HCT116 (cell line): ENCODE results near the gene POU2F3. TPM values are rescaled to one million over a fixed set of nuclear protein-coding genes. Genes with fewer than 3 reads are reported as not detected.

ENCODE experiments used
- ATAC-seq: fragments of 200-7000 bp; cut with Tn5 transposase; 2 replicates; pipeline ENCODE4 v1.9.1; 2020; ENCODE audit warnings: mild to moderate bottlenecking, moderate library complexity
- BruUV-seq: library from RNA; stranded (reverse); fragments of 400-500 nt; replicated peaks from 2 replicates; lab custom pipeline; 2021; lab: Mats Ljungman, UMichigan
- CTCF ChIA-PET: fragments of 300-600 bp; sonication (Branson Sonifier 250); formaldehyde crosslinking; loops from one replicate; lab custom pipeline; 2021; ENCODE audit warnings: antibody characterized with exemption; lab: Charles Lee
- POLR2A ChIA-PET: fragments of 300-600, 350-600 bp; sonication (Branson Sonifier 250); formaldehyde crosslinking; loops from one replicate; lab custom pipeline; 2021; ENCODE audit warnings: antibody characterized with exemption; lab: Charles Lee
- RAD21 ChIA-PET, 2 experiments: fragments of 300-600 bp; sonication (Branson Sonifier 250); formaldehyde crosslinking; loops; one replicate each; lab custom pipeline; 2023; ENCODE audit warnings: low total read pairs in 2 of 2; ENCODE audit not compliant: uncharacterized antibody in 2 of 2, unreplicated experiment in 2 of 2, low non-redundant PET in 1 of 2; lab: Charles Lee
- DNase-seq: peaks from one replicate; pipeline ENCODE4 v3.0.0-alpha.2; 2010; ENCODE audit warnings: low read depth, low spot score
- H2AFZ ChIP-seq: fragments of 200-600 bp; shearing (Covaris generic), sonication (generic); 2 replicates; pipeline ENCODE4 v1.6.1; 2017; ENCODE audit warnings: low read depth, mixed run types, mixed read lengths, antibody characterized with exemption, low read length; ENCODE audit not compliant: poor library complexity, severe bottlenecking
- H3K27ac ChIP-seq: 2 replicates; pipeline ENCODE4 v1.5.1; 2012; ENCODE audit warnings: low read depth, low read length
- H3K27me3 ChIP-seq: fragments of 200-600 bp; sonication (generic); 2 replicates; pipeline ENCODE4 v1.6.1; 2016; ENCODE audit warnings: mixed run types, low read length, mixed read lengths; ENCODE audit not compliant: insufficient read depth
- H3K36me3 ChIP-seq, 2 experiments: fragments of 200-500 bp in 1 of 2; fragments of 200-600 bp in 1 of 2; sonication (Bioruptor generic) in 1 of 2; sonication (generic) in 1 of 2; 2 replicates each; pipeline versions ENCODE4 v1.5.1 to v1.6.1; 2014 to 2016; ENCODE audit warnings: low read length in 2 of 2, inconsistent platforms in 1 of 2, mixed read lengths in 1 of 2, mixed run types in 1 of 2; ENCODE audit not compliant: insufficient read depth in 2 of 2, control insufficient read depth in 1 of 2
- H3K4me1 ChIP-seq, 2 experiments: fragments of 200-600 bp in 1 of 2; sonication (generic) in 1 of 2; 2 replicates each; pipeline versions ENCODE4 v1.5.1 to v1.6.1; 2012 to 2017; ENCODE audit warnings: low read length in 2 of 2, inconsistent platforms in 1 of 2, mild to moderate bottlenecking in 1 of 2, mixed read lengths in 1 of 2, mixed run types in 1 of 2, moderate library complexity in 1 of 2; ENCODE audit not compliant: insufficient read depth in 2 of 2, control insufficient read depth in 1 of 2
- H3K4me2 ChIP-seq: fragments of 200-600 bp; sonication (generic); 2 replicates; pipeline ENCODE4 v1.6.1; 2017; ENCODE audit warnings: mixed run types, low read length, mixed read lengths
- H3K4me3 ChIP-seq, 2 experiments: fragments of 200-600 bp in 1 of 2; sonication (generic) in 1 of 2; replicated peaks in 1 of 2; 2 replicates each; pipeline ENCODE4 v1.5.1; 2011 to 2016; ENCODE audit warnings: low read length in 2 of 2, control low read depth in 1 of 2, low read depth in 1 of 2, mild to moderate bottlenecking in 1 of 2, mixed read lengths in 1 of 2, mixed run types in 1 of 2
- H3K79me2 ChIP-seq: fragments of 200-600 bp; sonication (generic); 2 replicates; pipeline ENCODE4 v1.6.1; 2017; ENCODE audit warnings: mild to moderate bottlenecking, mixed run types, low read length, moderate library complexity, mixed read lengths; ENCODE audit not compliant: insufficient read depth
- H3K9ac ChIP-seq: fragments of 200-600 bp; sonication (generic); 2 replicates; pipeline ENCODE4 v1.6.1; 2016; ENCODE audit warnings: low read length, mixed read lengths
- H3K9me2 ChIP-seq: fragments of 200-600 bp; sonication (generic), shearing (Covaris generic); 2 replicates; pipeline ENCODE4 v1.6.1; 2017; ENCODE audit warnings: mixed run types, mild to moderate bottlenecking, moderate library complexity; ENCODE audit not compliant: insufficient read depth
- H3K9me3 ChIP-seq, 2 experiments: fragments of 200-500 bp in 1 of 2; fragments of 200-600 bp in 1 of 2; sonication (Bioruptor generic) in 1 of 2; sonication (generic) in 1 of 2; 2 replicates each; pipeline ENCODE4 v1.6.1; 2014 to 2017; ENCODE audit warnings: low read length in 2 of 2, mixed read lengths in 2 of 2, inconsistent platforms in 1 of 2, low read depth in 1 of 2, mild to moderate bottlenecking in 1 of 2, mixed run types in 1 of 2, moderate library complexity in 1 of 2; ENCODE audit not compliant: control insufficient read depth in 1 of 2, insufficient read depth in 1 of 2
- H4K20me1 ChIP-seq: fragments of 200-600 bp; sonication (generic), shearing (Covaris generic); 2 replicates; pipeline ENCODE4 v1.6.1; 2017; ENCODE audit warnings: mixed run types, mild to moderate bottlenecking, moderate library complexity; ENCODE audit not compliant: insufficient read depth
- ATF3 ChIP-seq: IDR thresholded peaks from 2 replicates; pipeline ENCODE4 v1.6.1; 2012
- CBX3 ChIP-seq: IDR thresholded peaks from 2 replicates; pipeline ENCODE4 v1.6.1; 2012; ENCODE audit warnings: low read depth
- CEBPB ChIP-seq: IDR thresholded peaks from 2 replicates; pipeline ENCODE4 v1.6.1; 2012; ENCODE audit warnings: low read depth
- ELF1 ChIP-seq: IDR thresholded peaks from 2 replicates; pipeline ENCODE4 v1.6.1; 2012; ENCODE audit warnings: low read depth, borderline replicate concordance
- EZH2 ChIP-seq: fragments of 200-600 bp; sonication (generic); IDR thresholded peaks from 2 replicates; pipeline ENCODE4 v1.6.1; 2017; ENCODE audit warnings: antibody characterized with exemption, mixed run types
- EZH2phosphoT487 ChIP-seq: fragments of 200-600 bp; IDR thresholded peaks from 2 replicates; pipeline ENCODE4 v1.6.1; 2018; ENCODE audit warnings: antibody characterized with exemption, borderline replicate concordance
- FOSL1 ChIP-seq: IDR thresholded peaks from 2 replicates; pipeline ENCODE4 v1.6.1; 2012; ENCODE audit warnings: low read depth
- JUND ChIP-seq: IDR thresholded peaks from 2 replicates; pipeline ENCODE4 v1.6.1; 2012
- POLR2A ChIP-seq: IDR thresholded peaks from 2 replicates; pipeline ENCODE4 v1.7.0; 2011; ENCODE audit warnings: borderline replicate concordance; ENCODE audit not compliant: insufficient read depth, insufficient read length; ENCODE audit errors: extremely low read depth
- POLR2AphosphoS5 ChIP-seq: IDR thresholded peaks from 2 replicates; pipeline ENCODE4 v1.6.1; 2011; ENCODE audit warnings: mild to moderate bottlenecking, low read depth, low read length, moderate library complexity
- RAD21 ChIP-seq: IDR thresholded peaks from 2 replicates; pipeline ENCODE4 v1.6.1; 2012; ENCODE audit warnings: low read depth, mild to moderate bottlenecking
- REST ChIP-seq: IDR thresholded peaks from 2 replicates; pipeline ENCODE4 v1.6.1; 2012; ENCODE audit warnings: low read depth
- SIN3A ChIP-seq: IDR thresholded peaks from 2 replicates; pipeline ENCODE4 v1.6.1; 2012; ENCODE audit warnings: low read depth
- TCF7L2 ChIP-seq: IDR thresholded peaks from 2 replicates; pipeline ENCODE4 v1.7.0; 2011; ENCODE audit warnings: borderline replicate concordance, inconsistent platforms; ENCODE audit not compliant: insufficient read depth, insufficient read length; ENCODE audit errors: extremely low read depth
- YY1 ChIP-seq: IDR thresholded peaks from 2 replicates; pipeline ENCODE4 v1.6.1; 2011; ENCODE audit warnings: low read length, low read depth, moderate library complexity, mild to moderate bottlenecking; ENCODE audit not compliant: insufficient replicate concordance; ENCODE audit errors: extremely low read depth
- ZBTB33 ChIP-seq: IDR thresholded peaks from 2 replicates; pipeline ENCODE4 v1.6.1; 2011; ENCODE audit warnings: mild to moderate bottlenecking, low read length, moderate library complexity; ENCODE audit not compliant: insufficient replicate concordance; ENCODE audit errors: extremely low read depth
- ZFX ChIP-seq: fragments of 450-650 bp; IDR thresholded peaks from 2 replicates; pipeline ENCODE4 v1.6.1; 2017
- ZNF274 ChIP-seq: fragments of 200-500 bp; sonication (Bioruptor generic); IDR thresholded peaks from 2 replicates; pipeline ENCODE4 v1.6.1; 2014; ENCODE audit warnings: mild to moderate bottlenecking, low read depth, low read length, inconsistent platforms
- intact Hi-C: fragments of 100-400 bp; cut with micrococcal nuclease; formaldehyde crosslinking; loops from 2 replicates; pipeline ENCODE4 v1.10.0; 2022
- total RNA-seq: library from RNA; stranded (reverse); gene quantifications from one replicate; pipeline ENCODE4 v1.2.1, GENCODE V29; 2021; ENCODE audit not compliant: unreplicated experiment

POU2F3 gene
- total RNA-seq, 1 experiment from 2014 or later = 0.15 TPM

GRCh38 chr11:120191058-120191457 is 48.9 kb upstream of the POU2F3 start:
- Histone ChIP-seq H3K27me3 (peaks cover 10% of the 10 kb centered on the region; the same call in 1 of the 2 replicates), H4K20me1 (no peaks in the 10 kb centered on the region), H2AFZ (no peak overlapping the region), H3K4me3 (no peak overlapping the region), H3K27ac (no peak overlapping the region), H3K9me3 (no peaks in the 10 kb centered on the region), H3K4me1 (no peaks in the 10 kb centered on the region; a peak in 1 of 4 replicates), H3K79me2 (no peaks in the 10 kb centered on the region), H3K4me2 (no peak overlapping the region), H3K9ac (no peak overlapping the region), H3K9me2 (no peaks in the 10 kb centered on the region), H3K36me3 (no peaks in the 10 kb centered on the region)
- no TSS peak for BruUV-seq
- POLR2A ChIA-PET = no interaction called here
- DNase-seq (no peak), ATAC-seq (no peak)
- intact Hi-C loops = no loop called here
- CTCF ChIA-PET = interaction anchor here (0.9 kb wide), 1 partner anchor 112 kb away, joined by 3 read pairs; no protein-coding TSS in a partner anchor
- no peak for TF ChIP-seq TCF7L2
- no peak for TF ChIP-seq REST
- no peak for TF ChIP-seq POLR2A
- TF ChIP-seq JUND = no peak
- TF ChIP-seq ELF1 = no peak
- no peak for TF ChIP-seq ATF3
- TF ChIP-seq YY1 = no peak
- TF ChIP-seq FOSL1 = no peak
- TF ChIP-seq EZH2 = no peak
- TF ChIP-seq ZNF274 = no peak
- no peak for TF ChIP-seq ZBTB33
- no peak for TF ChIP-seq ZFX
- TF ChIP-seq POLR2AphosphoS5 = no peak
- TF ChIP-seq RAD21 = no peak
- no peak for TF ChIP-seq SIN3A
- no peak for TF ChIP-seq CBX3
- TF ChIP-seq EZH2phosphoT487 = no peak
- TF ChIP-seq CEBPB = no peak
- RAD21 ChIA-PET = no interaction called here
